ENCODE results near the gene WDR7.

WDR7 gene

GRCh38 chr18:57004366-57005121, 353.4 kb downstream of the WDR7 start:
- peak; percentile 72 for DNase-seq (ENCODE audit: low read depth)
- H3K4me3 ChIP-seq (ENCODE audit: low read depth, low read length), result no peak overlapping the region
- TF ChIP-seq, protein P1, sequence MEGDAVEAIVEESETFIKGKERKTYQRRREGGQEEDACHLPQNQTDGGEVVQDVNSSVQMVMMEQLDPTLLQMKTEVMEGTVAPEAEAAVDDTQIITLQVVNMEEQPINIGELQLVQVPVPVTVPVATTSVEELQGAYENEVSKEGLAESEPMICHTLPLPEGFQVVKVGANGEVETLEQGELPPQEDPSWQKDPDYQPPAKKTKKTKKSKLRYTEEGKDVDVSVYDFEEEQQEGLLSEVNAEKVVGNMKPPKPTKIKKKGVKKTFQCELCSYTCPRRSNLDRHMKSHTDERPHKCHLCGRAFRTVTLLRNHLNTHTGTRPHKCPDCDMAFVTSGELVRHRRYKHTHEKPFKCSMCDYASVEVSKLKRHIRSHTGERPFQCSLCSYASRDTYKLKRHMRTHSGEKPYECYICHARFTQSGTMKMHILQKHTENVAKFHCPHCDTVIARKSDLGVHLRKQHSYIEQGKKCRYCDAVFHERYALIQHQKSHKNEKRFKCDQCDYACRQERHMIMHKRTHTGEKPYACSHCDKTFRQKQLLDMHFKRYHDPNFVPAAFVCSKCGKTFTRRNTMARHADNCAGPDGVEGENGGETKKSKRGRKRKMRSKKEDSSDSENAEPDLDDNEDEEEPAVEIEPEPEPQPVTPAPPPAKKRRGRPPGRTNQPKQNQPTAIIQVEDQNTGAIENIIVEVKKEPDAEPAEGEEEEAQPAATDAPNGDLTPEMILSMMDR (IDR thresholded peaks at IDR 0.05; ENCODE audit: insufficient read depth, low read depth, low read length, missing control alignments), result no peak

- TF ChIP-seq, protein P1 (IDR thresholded peaks at IDR 0.05; ENCODE audit: insufficient read depth, low read depth, low read length, missing control alignments), result no peak
- no peak for DNase-seq (ENCODE audit: low read depth)
- H3K4me3 ChIP-seq (ENCODE audit: low read depth, low read length), result no peak overlapping the region
Measured at GRCh38 chr18:57008001-57008686, 357.0 kb downstream of the WDR7 start.

- no peak for DNase-seq (ENCODE audit: low read depth)
- H3K4me3 ChIP-seq (ENCODE audit: low read depth, low read length), result no peak overlapping the region
- TF ChIP-seq, protein P1 (IDR thresholded peaks at IDR 0.05; ENCODE audit: insufficient read depth, low read depth, low read length, missing control alignments), result no peak
Measured at GRCh38 chr18:57009844-57010243, 358.7 kb downstream of the WDR7 start.

- no peak overlapping the region for H3K4me3 ChIP-seq (ENCODE audit: low read depth, low read length)
- TF ChIP-seq, protein P1 (IDR thresholded peaks at IDR 0.05; ENCODE audit: insufficient read depth, low read depth, low read length, missing control alignments), result no peak
- no peak for DNase-seq (ENCODE audit: low read depth)
Measured at GRCh38 chr18:57014772-57015413, 363.7 kb downstream of the WDR7 start.

DNA sequence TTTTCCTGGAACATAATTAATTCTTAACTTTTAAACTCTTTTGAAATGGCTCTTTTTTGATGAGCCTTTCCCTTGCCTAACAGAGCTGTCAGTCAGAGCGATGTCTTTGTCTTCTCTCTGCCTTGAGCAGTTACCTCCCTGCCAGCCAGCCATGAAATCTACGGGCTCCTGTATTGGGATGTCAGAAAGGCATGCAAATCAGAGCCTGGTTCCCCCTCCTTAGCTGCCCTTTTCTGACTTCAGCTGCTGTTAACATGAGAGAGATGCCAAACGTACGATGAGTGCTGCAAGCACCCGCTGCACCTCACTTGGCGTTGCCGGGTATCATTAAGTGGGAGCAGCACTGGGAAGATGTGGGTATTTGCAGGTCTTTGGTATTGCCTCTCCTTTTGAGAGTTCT, 364.3 kb downstream of the WDR7 start:
- H3K4me3 ChIP-seq (ENCODE audit: low read depth, low read length), result no peak overlapping the region
- no peak for DNase-seq (ENCODE audit: low read depth)
- TF ChIP-seq, protein P1 (IDR thresholded peaks at IDR 0.05; ENCODE audit: insufficient read depth, low read depth, low read length, missing control alignments), result no peak

DNA sequence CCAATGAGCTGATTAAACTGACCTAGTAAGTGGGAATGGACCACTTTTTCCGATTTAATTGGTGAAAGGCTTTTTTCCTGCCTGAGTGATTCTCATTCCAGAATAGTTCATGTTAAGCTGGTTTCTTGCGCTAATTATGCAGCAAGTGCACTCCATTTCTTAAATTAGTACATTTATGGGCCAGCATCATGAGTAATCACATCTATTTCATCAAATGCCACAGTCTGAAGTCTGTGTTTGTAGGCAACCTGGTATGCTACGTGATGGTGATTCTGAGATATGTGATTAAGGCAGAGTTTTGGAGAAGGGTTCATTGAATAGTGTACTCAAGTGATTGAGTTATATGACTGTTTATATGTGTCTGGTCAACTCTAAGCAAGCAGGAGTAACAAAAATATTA, 367.7 kb downstream of the WDR7 start:
- DNase-seq (ENCODE audit: low read depth), result no peak
- H3K4me3 ChIP-seq (ENCODE audit: low read depth, low read length), result no peak overlapping the region
- TF ChIP-seq, protein P1 (IDR thresholded peaks at IDR 0.05; ENCODE audit: insufficient read depth, low read depth, low read length, missing control alignments), result no peak
